Trophoblast cell (in vitro differentiated cells and primary cell): ENCODE data around the gene ADTRP.

Experiments
- DNase-seq, 2 donors: peaks; one replicate each; pipeline ENCODE4 v3.0.0-alpha.2; 2016
- H2AFZ ChIP-seq: 2 replicates; pipeline ENCODE4 v1.6.1; 2013; ENCODE audit warnings: low read length, moderate library complexity, mild to moderate bottlenecking; ENCODE audit not compliant: insufficient read depth, poor library complexity
- H2AK5ac ChIP-seq: 2 replicates; pipeline ENCODE4 v1.6.1; 2013; ENCODE audit warnings: mild to moderate bottlenecking, low read length
- H2BK120ac ChIP-seq: 2 replicates; pipeline ENCODE4 v1.6.1; 2013; ENCODE audit warnings: low read length, mild to moderate bottlenecking, moderate library complexity; ENCODE audit not compliant: insufficient read depth, poor library complexity
- H2BK12ac ChIP-seq: 2 replicates; pipeline ENCODE4 v1.6.1; 2013; ENCODE audit warnings: mild to moderate bottlenecking, low read length, moderate library complexity
- H2BK5ac ChIP-seq: 2 replicates; pipeline ENCODE4 v1.6.1; 2013; ENCODE audit warnings: low read length, low read depth, moderate library complexity, mild to moderate bottlenecking; ENCODE audit not compliant: poor library complexity
- H3K14ac ChIP-seq: 2 replicates; pipeline ENCODE4 v1.6.1; 2013; ENCODE audit warnings: mild to moderate bottlenecking, low read length
- H3K18ac ChIP-seq: 2 replicates; pipeline ENCODE4 v1.6.1; 2013; ENCODE audit warnings: mild to moderate bottlenecking, low read length
- H3K23ac ChIP-seq: 2 replicates; pipeline ENCODE4 v1.6.1; 2013; ENCODE audit warnings: low read length
- H3K27ac ChIP-seq: 2 replicates; pipeline ENCODE4 v1.5.1; 2013; ENCODE audit warnings: low read depth, mild to moderate bottlenecking, inconsistent platforms, low read length, moderate library complexity
- H3K27me3 ChIP-seq: 2 replicates; pipeline ENCODE4 v1.6.1; 2013; ENCODE audit warnings: inconsistent platforms, mild to moderate bottlenecking, low read length, moderate library complexity; ENCODE audit not compliant: insufficient read depth
- H3K36me3 ChIP-seq, 2 experiments: 1 replicate in 1 of 2; 2 replicates in 1 of 2; pipeline ENCODE4 v1.6.1; 2013; ENCODE audit warnings: low read length in 2 of 2, mild to moderate bottlenecking in 2 of 2, moderate library complexity in 1 of 2; ENCODE audit not compliant: insufficient read depth in 2 of 2, control insufficient read depth in 1 of 2
- H3K4ac ChIP-seq: 2 replicates; pipeline ENCODE4 v1.6.1; 2013; ENCODE audit warnings: low read depth, mild to moderate bottlenecking, low read length, moderate library complexity
- H3K4me1 ChIP-seq, 2 experiments: 1 replicate in 1 of 2; 2 replicates in 1 of 2; pipeline ENCODE4 v1.6.1; 2013; ENCODE audit warnings: low read length in 2 of 2, mild to moderate bottlenecking in 2 of 2, moderate library complexity in 1 of 2; ENCODE audit not compliant: insufficient read depth in 2 of 2, control insufficient read depth in 1 of 2
- H3K4me2 ChIP-seq: 2 replicates; pipeline ENCODE4 v1.6.1; 2013; ENCODE audit warnings: inconsistent platforms, mild to moderate bottlenecking, low read length, moderate library complexity
- H3K4me3 ChIP-seq: 2 replicates; pipeline ENCODE4 v1.5.1; 2013; ENCODE audit warnings: mild to moderate bottlenecking, low read depth, low read length, inconsistent platforms
- H3K79me1 ChIP-seq: one replicate; pipeline ENCODE4 v1.6.1; 2013; ENCODE audit warnings: low read length
- H3K79me2 ChIP-seq: 2 replicates; pipeline ENCODE4 v1.6.1; 2013; ENCODE audit warnings: low read length, mild to moderate bottlenecking; ENCODE audit not compliant: control insufficient read depth, insufficient read depth, poor library complexity
- H3K9ac ChIP-seq: 2 replicates; pipeline ENCODE4 v1.6.1; 2013; ENCODE audit warnings: mild to moderate bottlenecking, low read length
- H3K9me3 ChIP-seq: 2 replicates; pipeline ENCODE4 v1.6.1; 2013; ENCODE audit warnings: low read depth, mild to moderate bottlenecking, control low read depth, inconsistent platforms, low read length; ENCODE audit not compliant: insufficient read depth
- H4K12ac ChIP-seq: 2 replicates; pipeline ENCODE4 v1.6.1; 2013; ENCODE audit warnings: low read depth, mild to moderate bottlenecking, low read length, moderate library complexity
- H4K8ac ChIP-seq: 2 replicates; pipeline ENCODE4 v1.6.1; 2013; ENCODE audit warnings: low read depth, mild to moderate bottlenecking, low read length, moderate library complexity
- H4K91ac ChIP-seq: one replicate; pipeline ENCODE4 v1.6.1; 2013; ENCODE audit warnings: low read depth, mild to moderate bottlenecking, low read length, moderate library complexity
- WGBS: extraction: QIAGEN DNeasy Blood & Tissue Kit; methylation state at CpG from one replicate; pipeline ENCODE4 v1.1.7; 2013; ENCODE audit warnings: missing lambda C conversion rate; ENCODE audit not compliant: insufficient read length, insufficient coverage; ENCODE audit errors: extremely low coverage; 5-methylcytosine and 5-hydroxymethylcytosine counted together

ADTRP gene

GRCh38 chr6:11766043-11766442 lies 12.6 kb downstream of the ADTRP start:
- peaks cover 12% of the 10 kb centered on the region in 2 experiments for H3K4me1 ChIP-seq
- H2AFZ ChIP-seq: no peak overlapping the region
- H3K23ac ChIP-seq: no peak overlapping the region
- WGBS: no CpG with 5 or more reads among the region's 2 CpGs
- no peak overlapping the region for H3K4me2 ChIP-seq
- no peak overlapping the region for H2AK5ac ChIP-seq
- no peak overlapping the region for H3K14ac ChIP-seq
- H2BK120ac ChIP-seq: no peak overlapping the region
- no peak overlapping the region for H3K9ac ChIP-seq
- no peak overlapping the region for H4K8ac ChIP-seq
- H4K12ac ChIP-seq: no peak overlapping the region
- no peaks in the 10 kb centered on the region for H3K27me3 ChIP-seq
- no peaks in the 10 kb centered on the region for H3K79me2 ChIP-seq
- no peak overlapping the region for H3K27ac ChIP-seq
- no peak overlapping the region for H3K4ac ChIP-seq
- H3K18ac ChIP-seq: no peak overlapping the region
- no peak for DNase-seq
- no peak overlapping the region for H4K91ac ChIP-seq
- no peak overlapping the region for H2BK5ac ChIP-seq
- no peak overlapping the region for H2BK12ac ChIP-seq
- no peak overlapping the region for H3K4me3 ChIP-seq
- H3K79me1 ChIP-seq: peaks cover 6% of the 10 kb centered on the region
- no peaks in the 10 kb centered on the region for H3K36me3 ChIP-seq
- H3K9me3 ChIP-seq: peaks cover 2% of the 10 kb centered on the region

GRCh38 chr6:11764250-11764604 lies 14.4 kb downstream of the ADTRP start:
- Histone ChIP-seq H2BK120ac (no peak overlapping the region), H4K8ac (no peak overlapping the region), H3K79me2 (no peaks in the 10 kb centered on the region), H2AFZ (no peak overlapping the region), H3K4me3 (no peak overlapping the region), H3K4ac (no peak overlapping the region), H2AK5ac (no peak overlapping the region), H3K27ac (no peak overlapping the region), H2BK5ac (no peak overlapping the region), H3K27me3 (no peaks in the 10 kb centered on the region), H3K18ac (no peak overlapping the region), H3K4me2 (no peak overlapping the region), H2BK12ac (no peak overlapping the region), H4K91ac (no peak overlapping the region), H3K14ac (no peak overlapping the region), H3K9ac (no peak overlapping the region), H3K4me1 (peaks cover 3 to 5% of the 10 kb centered on the region in 2 experiments), H3K79me1 (peaks cover 4% of the 10 kb centered on the region), H4K12ac (no peak overlapping the region), H3K36me3 (no peaks in the 10 kb centered on the region), H3K9me3 (no peaks in the 10 kb centered on the region), H3K23ac (no peak overlapping the region)
- WGBS: no CpG with 5 or more reads among the region's 1 CpG
- DNase-seq: no peak

- H4K91ac ChIP-seq: no peak overlapping the region
- no peak overlapping the region for H3K4me2 ChIP-seq
- no peak overlapping the region for H2BK120ac ChIP-seq
- no peak overlapping the region for H4K12ac ChIP-seq
- no peak overlapping the region for H2BK5ac ChIP-seq
- H3K79me2 ChIP-seq: no peaks in the 10 kb centered on the region
- no peak overlapping the region for H4K8ac ChIP-seq
- H3K9me3 ChIP-seq: no peaks in the 10 kb centered on the region
- H3K23ac ChIP-seq: no peak overlapping the region
- no peaks in the 10 kb centered on the region for H3K36me3 ChIP-seq
- H3K4ac ChIP-seq: no peak overlapping the region
- H3K79me1 ChIP-seq: peaks cover 4% of the 10 kb centered on the region
- WGBS: no CpG with 5 or more reads among the region's 4 CpGs
- no peak overlapping the region for H3K9ac ChIP-seq
- H3K27ac ChIP-seq: no peak overlapping the region
- no peak for DNase-seq
- no peak overlapping the region for H2BK12ac ChIP-seq
- H3K14ac ChIP-seq: no peak overlapping the region
- no peak overlapping the region for H2AFZ ChIP-seq
- H2AK5ac ChIP-seq: no peak overlapping the region
- H3K4me1 ChIP-seq: peaks cover 3 to 5% of the 10 kb centered on the region in 2 experiments
- no peaks in the 10 kb centered on the region for H3K27me3 ChIP-seq
- no peak overlapping the region for H3K4me3 ChIP-seq
- no peak overlapping the region for H3K18ac ChIP-seq
These were observed 14.9 kb downstream of the ADTRP start for GRCh38 chr6:11763460-11764249.

DNA sequence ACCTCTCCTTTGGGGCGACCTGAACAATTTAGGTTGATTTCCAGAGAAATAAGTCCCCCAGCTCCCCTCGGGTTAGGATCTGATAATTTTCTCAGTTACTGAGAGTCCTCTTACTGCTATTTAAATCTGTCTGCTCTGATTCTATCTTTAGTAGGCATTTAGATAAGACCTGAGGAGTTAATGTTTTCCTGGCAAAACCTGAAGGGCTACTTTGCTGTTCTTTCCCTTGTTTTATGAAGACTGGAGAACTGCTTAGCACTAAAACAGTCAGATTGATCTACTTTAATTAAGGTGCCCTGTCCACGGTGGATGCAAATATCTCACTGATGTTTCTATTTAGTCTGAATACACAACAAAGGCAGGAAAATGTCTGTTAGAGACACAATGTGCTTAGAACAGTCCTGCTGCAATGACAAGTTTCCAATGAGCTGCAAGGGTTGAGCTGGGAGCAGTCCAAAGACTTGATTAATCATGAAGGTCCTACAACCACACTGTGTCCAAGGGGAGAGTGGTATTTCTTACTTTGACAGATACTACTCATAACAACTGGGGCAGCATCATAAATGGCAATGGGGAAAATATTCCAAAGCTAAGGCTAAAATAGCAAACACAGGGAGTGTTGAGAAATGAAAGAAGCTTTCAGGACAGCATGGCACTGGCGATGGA lies 15.7 kb downstream of the ADTRP start:
- H3K9ac ChIP-seq: no peak overlapping the region
- DNase-seq: peak in 1 of 2 donors; percentile 53
- no peak overlapping the region for H3K4ac ChIP-seq
- no peak overlapping the region for H4K91ac ChIP-seq
- no peak overlapping the region for H2BK12ac ChIP-seq
- no peak overlapping the region for H4K12ac ChIP-seq
- no peak overlapping the region for H3K4me3 ChIP-seq
- no peak overlapping the region for H3K18ac ChIP-seq
- H3K14ac ChIP-seq: no peak overlapping the region
- H4K8ac ChIP-seq: no peak overlapping the region
- H3K27me3 ChIP-seq: no peaks in the 10 kb centered on the region
- no peak overlapping the region for H3K27ac ChIP-seq
- H3K9me3 ChIP-seq: no peaks in the 10 kb centered on the region
- no peak overlapping the region for H2BK120ac ChIP-seq
- no peak overlapping the region for H2BK5ac ChIP-seq
- H3K79me2 ChIP-seq: no peaks in the 10 kb centered on the region
- WGBS: no CpG with 5 or more reads among the region's 4 CpGs
- no peak overlapping the region for H2AFZ ChIP-seq
- H3K23ac ChIP-seq: peak overlapping the region; percentile 48
- H3K36me3 ChIP-seq: no peaks in the 10 kb centered on the region
- no peak overlapping the region for H3K4me2 ChIP-seq
- H3K79me1 ChIP-seq: peaks cover 4% of the 10 kb centered on the region
- H3K4me1 ChIP-seq: peaks cover 3 to 5% of the 10 kb centered on the region in 2 experiments
- no peak overlapping the region for H2AK5ac ChIP-seq
